ENCODE data around the gene ZNF629. TPM values are rescaled to one million over a fixed set of nuclear protein-coding genes. Genes with fewer than 3 reads are reported as not detected.

ZNF629 gene
- total RNA-seq, 2 donors from 2014 or later = 12.3 to 15.2 TPM

DNA sequence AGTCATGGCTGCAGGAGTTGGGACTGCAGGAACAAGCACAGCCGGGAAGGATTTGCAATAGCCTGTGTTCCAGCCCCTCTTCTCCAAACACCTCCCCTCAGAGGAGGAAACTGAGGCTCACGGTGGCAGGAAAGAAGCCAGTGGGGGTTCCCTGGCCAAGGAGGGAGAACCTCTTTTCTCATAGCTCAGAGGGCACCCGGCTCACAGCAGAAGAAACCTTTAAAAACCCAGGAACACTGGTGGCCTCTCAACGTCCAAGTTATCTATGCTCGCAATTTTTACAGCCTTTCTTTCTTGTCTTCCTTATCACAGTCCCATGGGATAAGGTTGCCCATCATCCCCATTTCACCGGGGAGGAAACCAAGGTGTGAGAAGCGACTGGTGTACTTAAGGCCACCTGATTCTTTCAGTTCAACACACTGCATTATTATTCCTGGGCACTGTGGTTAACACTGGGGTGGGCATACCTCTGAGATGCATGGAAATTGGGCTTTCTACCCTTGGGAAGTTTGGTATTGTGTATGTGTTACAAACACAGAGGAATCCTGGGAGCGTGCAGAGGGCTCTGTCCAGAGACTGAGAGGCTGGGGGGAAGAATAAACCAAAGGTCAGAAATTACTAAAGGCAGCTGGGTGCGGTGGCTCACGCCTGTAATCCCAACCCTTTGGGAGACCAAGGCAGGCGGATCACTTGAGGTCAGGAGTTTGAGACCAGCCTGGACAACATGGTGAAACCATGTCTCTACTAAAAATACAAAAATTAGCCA is 791 bp upstream of the ZNF629 start:
- peak; percentile 42 for ATAC-seq
- intact Hi-C loops (cut with DNase I, micrococcal nuclease) = no loop called here
- DNase-seq = no peak

- ATAC-seq = peak; percentile 66
- intact Hi-C loops (cut with DNase I, micrococcal nuclease) = no loop called here
- peak in 1 of 2 donors; percentile 52 for DNase-seq
These were observed 680 bp downstream of the ZNF629 start for GRCh38 chr16:30786115-30786935.

- intact Hi-C loops (cut with DNase I, micrococcal nuclease) = no loop called here
These were observed 1.6 kb downstream of the ZNF629 start for GRCh38 chr16:30785126-30786106.

GRCh38 chr16:30784215-30784614 is 2.8 kb downstream of the ZNF629 start:
- DNase-seq (no peak), ATAC-seq (no peak)
- intact Hi-C loops (cut with DNase I, micrococcal nuclease) = no loop called here

More at GRCh38 chr16:30785126-30786106, 1.6 kb downstream of the ZNF629 start:
- ATAC-seq (no peak), DNase-seq (no peak)

- intact Hi-C loops (cut with DNase I, micrococcal nuclease) = no loop called here
- DNase-seq (no peak), ATAC-seq (no peak)
These were observed 3.5 kb downstream of the ZNF629 start for GRCh38 chr16:30783280-30784109.

DNA sequence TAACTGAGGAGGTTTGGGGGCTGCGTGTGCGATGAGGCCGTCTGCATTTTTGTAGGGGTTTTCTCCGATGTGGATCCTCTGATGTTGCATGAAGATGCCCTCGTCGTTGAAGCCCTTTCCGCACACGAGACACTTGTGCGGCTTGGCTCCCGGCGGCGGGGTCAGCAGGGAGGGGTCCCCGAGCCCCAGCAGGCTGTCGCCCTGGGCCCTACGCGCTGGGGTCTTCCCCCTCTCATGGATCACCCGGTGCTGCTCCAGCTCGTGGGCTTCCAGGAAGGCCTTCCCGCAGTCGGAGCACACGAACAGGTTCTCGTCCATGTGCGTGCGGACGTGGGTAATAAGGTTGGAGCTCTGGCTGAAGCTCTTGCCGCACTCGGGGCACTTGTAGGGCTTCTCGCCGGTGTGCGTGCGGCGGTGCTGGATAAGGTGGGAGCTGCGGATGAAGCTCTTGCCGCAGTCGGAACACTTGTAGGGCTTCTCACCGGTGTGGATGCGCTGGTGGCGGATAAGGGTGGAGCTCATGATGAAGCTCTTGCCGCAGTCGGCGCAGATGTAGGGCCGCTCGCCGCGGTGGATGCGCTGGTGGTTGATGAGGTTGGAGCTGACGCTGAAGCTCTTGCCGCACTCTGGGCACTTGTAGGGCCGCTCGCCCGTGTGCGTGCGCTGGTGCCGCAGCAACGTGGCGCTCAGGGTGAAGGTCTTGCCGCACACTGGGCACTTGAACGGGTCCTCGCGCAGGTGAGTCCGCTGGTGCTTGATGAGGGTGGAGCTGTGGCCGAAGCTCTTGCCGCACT is 4.3 kb downstream of the ZNF629 start:
- intact Hi-C loops (cut with DNase I, micrococcal nuclease) = no loop called here
- DNase-seq = no peak
- ATAC-seq = no peak

DNA sequence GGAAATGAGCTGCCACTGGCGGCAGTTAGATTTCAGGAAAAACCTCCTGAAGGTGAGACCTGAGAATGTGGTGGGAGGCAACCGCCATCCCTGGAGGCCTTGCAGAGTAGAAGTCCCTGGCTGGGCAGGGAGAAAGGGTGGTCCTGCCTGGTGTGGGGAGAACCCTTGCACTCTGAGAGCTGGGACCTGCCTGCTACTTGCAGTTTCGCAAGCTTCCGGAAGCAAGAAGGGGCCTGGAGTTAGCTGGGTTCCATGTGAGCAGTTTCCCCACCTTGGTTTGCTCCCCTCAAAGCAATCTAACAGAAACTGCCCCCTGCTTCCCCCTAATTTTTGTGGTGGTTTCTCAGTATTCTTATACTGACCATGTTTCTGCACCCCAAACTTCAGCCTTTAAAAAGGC is 6.5 kb downstream of the ZNF629 start:
- DNase-seq (no peak), ATAC-seq (no peak)
- intact Hi-C loops (cut with DNase I, micrococcal nuclease) = no loop called here

DNA sequence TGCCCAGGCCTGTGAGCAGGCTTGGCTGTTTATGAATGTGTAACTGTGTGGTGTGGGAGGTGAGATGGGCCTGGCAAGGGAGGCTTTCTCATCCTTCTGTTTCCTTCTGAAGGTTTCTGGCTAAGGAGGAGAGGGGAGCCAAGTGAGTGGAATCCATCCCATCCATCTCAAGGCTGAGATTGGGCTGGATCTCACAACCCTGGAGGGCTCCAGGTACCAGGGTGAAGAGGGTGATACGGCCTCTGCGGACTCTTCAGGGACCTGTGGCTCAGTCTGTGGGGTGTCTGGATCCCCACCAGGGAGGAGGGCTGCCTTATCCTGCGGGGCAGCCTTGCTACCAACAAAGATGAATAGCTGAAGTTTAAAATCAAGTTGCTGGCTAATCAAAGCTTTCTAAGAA is 7.0 kb downstream of the ZNF629 start:
- no peak for DNase-seq
- no peak for ATAC-seq
- intact Hi-C loops (cut with DNase I, micrococcal nuclease) = no loop called here

- DNase-seq (no peak), ATAC-seq (no peak)
- intact Hi-C loops (cut with DNase I, micrococcal nuclease) = no loop called here
These were observed 7.4 kb downstream of the ZNF629 start for GRCh38 chr16:30779596-30779995.

GRCh38 chr16:30778549-30779244 is 8.3 kb downstream of the ZNF629 start:
- intact Hi-C loops (cut with DNase I, micrococcal nuclease) = no loop called here
- DNase-seq = no peak
- ATAC-seq = no peak

DNA sequence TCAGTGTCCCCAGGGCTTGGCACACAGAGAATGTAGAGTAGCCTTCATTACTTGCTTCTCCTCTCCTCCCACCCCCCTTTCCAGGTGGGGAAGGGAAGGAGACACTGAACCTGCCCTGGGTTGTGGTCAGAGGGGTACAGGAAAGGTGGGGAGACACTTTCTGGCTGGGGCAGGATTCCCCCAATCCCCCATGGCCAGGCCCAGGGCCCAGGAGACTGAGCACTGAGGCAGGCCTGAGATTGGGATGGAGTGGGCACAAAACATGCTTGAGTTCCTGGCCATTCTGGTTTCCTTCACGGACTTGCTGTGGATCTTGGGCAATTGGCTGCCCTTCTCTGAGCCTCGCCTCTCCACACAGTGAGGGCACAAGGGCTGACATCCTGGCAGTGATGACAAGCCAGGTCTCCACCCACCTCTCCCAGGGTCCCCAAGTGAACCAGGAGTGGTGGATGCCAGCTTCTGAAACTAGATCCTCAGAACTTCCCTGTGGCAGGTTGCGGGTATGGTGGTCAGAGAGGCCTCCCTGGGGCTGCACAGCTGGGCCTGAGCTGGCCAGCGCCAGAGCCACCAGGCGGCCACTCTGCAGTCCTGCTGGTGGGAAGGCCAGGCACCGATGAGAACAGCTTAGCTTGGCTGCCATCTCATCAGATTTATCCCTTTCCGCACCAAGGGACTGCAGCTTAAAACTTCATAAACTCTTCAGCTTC is 9.3 kb downstream of the ZNF629 start:
- ATAC-seq = no peak
- intact Hi-C loops (cut with DNase I, micrococcal nuclease) = no loop called here
- DNase-seq = no peak

DNA sequence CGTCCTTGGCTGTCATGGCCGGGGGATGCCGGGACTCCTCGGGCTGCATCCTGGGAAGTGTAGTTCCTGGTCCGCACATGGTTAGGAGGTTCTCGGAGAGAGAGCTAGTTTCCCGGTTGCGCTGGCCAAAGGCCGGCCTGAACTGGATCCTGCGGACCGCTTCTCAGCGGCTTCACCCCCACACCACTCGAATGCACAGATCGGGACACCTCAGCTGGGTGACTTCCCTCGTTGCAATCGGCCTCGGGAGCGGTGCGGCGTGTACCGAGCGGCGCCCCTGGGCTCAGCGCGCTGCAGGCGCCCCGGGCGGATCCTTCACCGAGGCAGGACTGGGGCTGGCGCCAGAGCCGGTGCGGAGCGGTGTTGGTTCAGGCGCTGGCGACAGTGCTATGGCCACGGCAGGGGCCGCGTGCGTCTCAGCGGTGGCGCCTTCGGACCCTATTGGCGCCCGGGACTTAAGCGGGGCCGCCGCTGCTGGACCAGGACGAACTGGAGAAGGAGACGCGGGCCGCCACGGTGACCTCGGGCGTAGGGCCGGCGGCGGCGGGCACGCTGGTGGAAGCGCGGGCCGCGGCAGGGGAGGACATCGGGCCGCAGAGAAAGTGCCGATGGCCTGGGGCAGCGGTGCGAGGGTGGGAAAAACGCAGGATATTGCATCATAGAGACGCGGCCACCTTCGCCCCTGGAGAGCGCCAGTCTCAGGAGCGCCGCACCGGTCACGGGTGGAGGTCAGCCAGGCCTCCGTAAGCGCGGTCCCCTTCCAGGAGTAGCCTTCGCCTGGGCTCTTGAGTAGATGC is 11.4 kb downstream of the ZNF629 start:
- peak; percentile 81 for ATAC-seq
- DNase-seq = peak; percentile 85 to 88
- intact Hi-C loops (cut with DNase I, micrococcal nuclease) = no loop called here

GRCh38 chr16:30775131-30775391 is 11.9 kb downstream of the ZNF629 start:
- DNase-seq (no peak), ATAC-seq (no peak)
- intact Hi-C loops (cut with DNase I, micrococcal nuclease) = no loop called here

- DNase-seq (no peak), ATAC-seq (no peak)
- intact Hi-C loops (cut with DNase I, micrococcal nuclease) = no loop called here
These were observed 12.5 kb downstream of the ZNF629 start for GRCh38 chr16:30774367-30775130.

DNA sequence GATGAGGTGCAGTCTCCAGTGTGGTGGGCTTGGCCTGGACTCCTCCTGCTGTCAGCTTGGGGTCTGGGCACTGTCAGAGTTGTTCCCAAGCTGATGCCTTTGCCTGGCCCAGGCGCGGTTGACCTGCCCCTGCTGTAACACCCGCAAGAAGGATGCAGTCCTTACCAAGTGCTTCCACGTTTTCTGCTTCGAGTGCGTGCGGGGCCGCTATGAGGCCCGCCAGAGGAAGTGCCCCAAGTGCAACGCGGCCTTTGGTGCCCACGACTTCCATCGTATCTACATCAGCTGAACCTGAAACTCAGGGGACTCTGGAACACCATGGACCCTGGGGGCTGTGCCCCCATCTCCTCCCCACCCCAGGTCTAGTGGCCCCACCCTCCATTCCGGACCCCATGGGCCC is 13.2 kb downstream of the ZNF629 start:
- DNase-seq = no peak
- ATAC-seq = no peak
- intact Hi-C loops (cut with DNase I, micrococcal nuclease) = no loop called here

All from left colon (tissue), 2 donors.